ENCODE results near the gene ALK. TPM values are rescaled to one million over a fixed set of nuclear protein-coding genes. Genes with fewer than 3 reads are reported as not detected.

ALK gene
- total RNA-seq, 1 experiment from 2014 or later = not detected

GRCh38 chr2:29229640-29230039 lies 691.7 kb downstream of the ALK start:
- Histone ChIP-seq H2BK120ac (ENCODE audit: low read depth, low read length, poor library complexity, severe bottlenecking) (no peak overlapping the region), H3K18ac (ENCODE audit: insufficient read length, low read depth, low read length) (no peak overlapping the region), H3T11ph (ENCODE audit: low read length) (no peak overlapping the region), H3K79me2 (ENCODE audit: insufficient read depth, low read length) (no peaks in the 10 kb centered on the region), H2AK5ac (ENCODE audit: insufficient read length, low read length) (no peak overlapping the region), H3K56ac (ENCODE audit: insufficient read length, low read depth, low read length) (no peak overlapping the region), H3K23ac (ENCODE audit: insufficient read length, low read depth, low read length) (no peak overlapping the region), H3K9me3 (ENCODE audit: control insufficient read depth, low read depth, low read length) (no peaks in the 10 kb centered on the region), H2BK20ac (ENCODE audit: low read depth, low read length, poor library complexity, severe bottlenecking) (no peak overlapping the region), H3K27me3 (ENCODE audit: insufficient read depth, low read length) (no peaks in the 10 kb centered on the region), H3K23me2 (ENCODE audit: insufficient read length, low read depth, low read length, poor library complexity, severe bottlenecking) (no peaks in the 10 kb centered on the region), H3K4me2 (ENCODE audit: insufficient read depth, insufficient read length, low read length) (no peak overlapping the region), H4K8ac (replicated peaks; ENCODE audit: insufficient read length, low read depth, low read length) (no peak overlapping the region), H3K9ac (ENCODE audit: extremely low read depth, insufficient read length, low read length) (no peak overlapping the region), H3K4ac (ENCODE audit: low read depth, low read length) (no peak overlapping the region), H4K91ac (ENCODE audit: insufficient read length, low read depth, low read length) (no peak overlapping the region), H3K79me1 (ENCODE audit: insufficient read depth, low read depth, low read length, poor library complexity, severe bottlenecking) (no peaks in the 10 kb centered on the region), H2AFZ (ENCODE audit: low read length) (no peak overlapping the region), H4K20me1 (ENCODE audit: control insufficient read depth, insufficient read depth, insufficient read length) (no peaks in the 10 kb centered on the region), H4K5ac (ENCODE audit: insufficient read length, low read depth, low read length) (no peak overlapping the region), H3K14ac (ENCODE audit: insufficient read depth, low read length) (no peak overlapping the region), H2BK15ac (ENCODE audit: low read depth, low read length) (no peak overlapping the region), H3K27ac (ENCODE audit: insufficient read length, low read depth, low read length) (no peak overlapping the region), H2BK5ac (ENCODE audit: insufficient read length, low read length) (no peak overlapping the region), H3K4me1 (ENCODE audit: insufficient read depth, low read length) (no peaks in the 10 kb centered on the region), H2BK12ac (ENCODE audit: insufficient read length, low read depth, low read length) (no peak overlapping the region)
- no peak for DNase-seq
- WGBS (ENCODE audit: extremely low coverage, insufficient read length, low lambda C conversion rate) = no CpG with 5 or more reads among the region's 9 CpGs
- Mint-ChIP-seq H3K9me3 (no peaks in the 10 kb centered on the region), H3K36me3 (ENCODE audit: insufficient read depth in 1 of 3, low read depth in 3 of 3) (no peaks in the 10 kb centered on the region), H3K4me1 (peaks cover 0 to 6% of the 10 kb centered on the region in 2 experiments; a peak in 1 of 4 replicates), H3K27me3 (ENCODE audit: low read depth) (peaks cover 8% of the 10 kb centered on the region; the same call in 1 of the 2 replicates), H3K4me3 (no peak overlapping the region), H3K27ac (no peak overlapping the region)
- TF ChIP-seq CTCF (conservative IDR thresholded peaks at IDR 0.05) = no peak
